SK-N-SH treated with all-trans-retinoic acid at 6 μM for 48 hours (cell line): ENCODE measurements around the gene PPP2R3C.

Experiments used
- ATAC-seq: fragments of 200-7000 bp; cut with Tn5 transposase; 3 replicates; pipeline ENCODE4 v1.9.1; 2020; ENCODE audit warnings: mild to moderate bottlenecking, moderate library complexity
- ARNTL ChIP-seq: fragments of 450-650 bp; formaldehyde crosslinking; IDR thresholded peaks from 2 replicates; pipeline ENCODE4 v1.5.0; 2020; ENCODE audit warnings: low read depth, mild to moderate bottlenecking, moderate library complexity, borderline replicate concordance
- BACH2 ChIP-seq: fragments of 250-450 bp; sonication (Bioruptor Pico); IDR thresholded peaks from 2 replicates; pipeline ENCODE4 v1.9.0; 2021; ENCODE audit warnings: mild to moderate bottlenecking, borderline replicate concordance
- CSDC2 ChIP-seq: fragments of 250-450 bp; sonication (Bioruptor Pico); IDR thresholded peaks from 2 replicates; pipeline ENCODE4 v1.5.0; 2020; ENCODE audit warnings: mild to moderate bottlenecking, moderate library complexity
- ESRRG ChIP-seq: fragments of 250-450 bp; sonication (Bioruptor Pico); IDR thresholded peaks from 2 replicates; pipeline ENCODE4 v1.6.1; 2021; ENCODE audit warnings: mild to moderate bottlenecking
- GLIS3 ChIP-seq: fragments of 250-450 bp; sonication (Bioruptor Pico); IDR thresholded peaks from 2 replicates; pipeline ENCODE4 v1.5.0; 2020; ENCODE audit warnings: mild to moderate bottlenecking, moderate library complexity
- ISL1 ChIP-seq: fragments of 250-450 bp; sonication (Bioruptor Pico); IDR thresholded peaks from 2 replicates; pipeline ENCODE4 v2.1.2; 2022; ENCODE audit warnings: mild to moderate bottlenecking, moderate library complexity
- RARB ChIP-seq: fragments of 250-450 bp; sonication (Bioruptor Pico); IDR thresholded peaks from 2 replicates; pipeline ENCODE4 v1.8.0; 2021; ENCODE audit warnings: mild to moderate bottlenecking, moderate library complexity
- SNAI2 ChIP-seq: fragments of 250-450 bp; sonication (Bioruptor Pico); IDR thresholded peaks from 2 replicates; pipeline ENCODE4 v1.5.0; 2020; ENCODE audit warnings: mild to moderate bottlenecking, moderate library complexity
- TOX ChIP-seq: fragments of 250-450 bp; sonication (Bioruptor Pico); IDR thresholded peaks from 2 replicates; pipeline ENCODE4 v1.8.0; 2021; ENCODE audit warnings: mild to moderate bottlenecking, moderate library complexity, borderline replicate concordance
- ZC3H10 ChIP-seq: fragments of 250-450 bp; sonication (Bioruptor Pico); IDR thresholded peaks from 2 replicates; pipeline ENCODE4 v1.5.1; 2021; ENCODE audit warnings: mild to moderate bottlenecking, moderate library complexity
- ZFP3 ChIP-seq: fragments of 250-450 bp; sonication (Bioruptor Pico); IDR thresholded peaks from 2 replicates; pipeline ENCODE4 v1.5.0; 2020; ENCODE audit warnings: mild to moderate bottlenecking, moderate library complexity
- ZFP30 ChIP-seq: fragments of 450-650 bp; formaldehyde crosslinking; IDR thresholded peaks from 2 replicates; pipeline ENCODE4 v1.5.0; 2022; ENCODE audit warnings: mild to moderate bottlenecking, moderate library complexity
- ZNF565 ChIP-seq: fragments of 450-650 bp; formaldehyde crosslinking; conservative IDR thresholded peaks from 2 replicates; pipeline ENCODE4 v1.5.0; 2020; ENCODE audit warnings: low read depth, mild to moderate bottlenecking, moderate library complexity
- ZNF8 ChIP-seq: fragments of 450-650 bp; formaldehyde crosslinking; IDR thresholded peaks from 2 replicates; pipeline ENCODE4 v1.5.0; 2020; ENCODE audit warnings: mild to moderate bottlenecking, moderate library complexity
- TF ChIP-seq, protein P1 (sequence below): fragments of 250-450 bp; sonication (Bioruptor Pico); IDR thresholded peaks from 2 replicates; pipeline ENCODE4 v1.8.0; 2021; ENCODE audit warnings: low read depth, mild to moderate bottlenecking, moderate library complexity, borderline replicate concordance
- TF ChIP-seq, protein P2 (sequence below): fragments of 250-450 bp; sonication (Bioruptor Pico); IDR thresholded peaks from 2 replicates; pipeline ENCODE4 v1.8.0; 2020; ENCODE audit warnings: mild to moderate bottlenecking, moderate library complexity, borderline replicate concordance

The PPP2R3C gene

DNA sequence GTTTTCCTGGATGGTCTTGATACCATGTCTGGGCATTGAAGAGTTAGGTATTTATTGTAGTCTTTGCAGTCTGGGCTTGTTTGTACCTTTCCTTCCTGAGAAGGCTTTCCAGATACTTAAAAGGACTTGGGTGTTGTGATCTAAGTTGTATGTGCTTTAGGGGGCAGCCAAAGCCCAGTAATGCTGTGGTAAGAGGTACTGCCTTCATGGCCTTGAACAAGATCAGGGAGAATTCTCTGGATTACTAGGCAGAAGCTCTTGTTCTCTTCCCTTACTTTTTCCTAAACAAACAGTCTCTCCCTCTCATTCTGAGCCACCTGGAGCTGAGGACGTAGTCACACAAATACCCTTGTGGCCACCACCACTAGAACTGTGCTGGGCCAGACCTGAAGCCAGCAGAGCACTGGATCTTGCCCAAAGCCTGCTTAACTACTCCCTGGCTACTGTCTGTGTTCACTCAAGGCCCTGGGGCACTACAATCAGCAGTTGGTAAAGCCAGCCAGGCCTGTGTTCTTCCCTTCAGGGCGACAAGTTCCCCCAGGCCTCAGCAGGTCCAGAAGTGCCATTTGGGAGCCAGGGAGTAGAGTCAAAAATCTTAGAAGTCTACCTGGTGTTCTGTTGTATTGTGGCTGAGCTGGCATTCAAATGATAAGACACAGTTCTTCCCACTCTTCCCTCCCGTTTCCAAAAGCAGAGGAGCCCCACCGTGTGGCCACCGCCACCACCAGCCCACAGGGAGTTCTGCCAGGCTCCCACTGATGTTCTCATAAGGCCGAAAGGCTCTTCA lies 11.9 kb upstream of the PPP2R3C start (continued):
- TF ChIP-seq, protein P1, sequence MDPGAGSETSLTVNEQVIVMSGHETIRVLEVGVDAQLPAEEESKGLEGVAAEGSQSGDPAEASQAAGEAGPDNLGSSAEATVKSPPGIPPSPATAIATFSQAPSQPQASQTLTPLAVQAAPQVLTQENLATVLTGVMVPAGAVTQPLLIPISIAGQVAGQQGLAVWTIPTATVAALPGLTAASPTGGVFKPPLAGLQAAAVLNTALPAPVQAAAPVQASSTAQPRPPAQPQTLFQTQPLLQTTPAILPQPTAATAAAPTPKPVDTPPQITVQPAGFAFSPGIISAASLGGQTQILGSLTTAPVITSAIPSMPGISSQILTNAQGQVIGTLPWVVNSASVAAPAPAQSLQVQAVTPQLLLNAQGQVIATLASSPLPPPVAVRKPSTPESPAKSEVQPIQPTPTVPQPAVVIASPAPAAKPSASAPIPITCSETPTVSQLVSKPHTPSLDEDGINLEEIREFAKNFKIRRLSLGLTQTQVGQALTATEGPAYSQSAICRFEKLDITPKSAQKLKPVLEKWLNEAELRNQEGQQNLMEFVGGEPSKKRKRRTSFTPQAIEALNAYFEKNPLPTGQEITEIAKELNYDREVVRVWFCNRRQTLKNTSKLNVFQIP (CRISPR knock-in tag) = no peak
- TF ChIP-seq SNAI2 (CRISPR knock-in tag) = no peak
- TF ChIP-seq ZNF565 (CRISPR knock-in tag) = no peak

DNA sequence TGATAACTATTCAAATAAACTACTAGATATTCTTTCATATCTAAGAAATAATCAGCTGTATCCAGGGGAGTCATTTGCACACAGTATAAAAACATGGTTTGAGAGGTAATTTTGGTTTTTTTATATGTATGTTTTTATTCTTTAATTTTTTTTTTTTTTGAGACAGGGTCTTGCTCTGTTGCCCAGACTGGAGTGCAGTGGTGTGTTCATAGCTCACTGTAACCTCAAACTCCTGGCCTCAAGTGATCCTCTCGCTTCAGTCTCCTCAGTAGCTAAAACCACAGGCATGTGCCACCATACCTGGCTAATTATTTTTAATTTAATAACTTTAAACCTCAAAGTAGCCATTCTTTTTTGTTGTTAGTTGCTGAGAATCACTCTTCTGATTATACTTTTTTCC lies 2.3 kb upstream of the PPP2R3C start:
- no peak for ATAC-seq
- no peak for TF ChIP-seq CSDC2 (CRISPR knock-in tag)
- TF ChIP-seq TOX (CRISPR knock-in tag) = no peak
- TF ChIP-seq GLIS3 (CRISPR knock-in tag) = no peak
- no peak for TF ChIP-seq BACH2 (CRISPR knock-in tag)
- TF ChIP-seq, protein P2, sequence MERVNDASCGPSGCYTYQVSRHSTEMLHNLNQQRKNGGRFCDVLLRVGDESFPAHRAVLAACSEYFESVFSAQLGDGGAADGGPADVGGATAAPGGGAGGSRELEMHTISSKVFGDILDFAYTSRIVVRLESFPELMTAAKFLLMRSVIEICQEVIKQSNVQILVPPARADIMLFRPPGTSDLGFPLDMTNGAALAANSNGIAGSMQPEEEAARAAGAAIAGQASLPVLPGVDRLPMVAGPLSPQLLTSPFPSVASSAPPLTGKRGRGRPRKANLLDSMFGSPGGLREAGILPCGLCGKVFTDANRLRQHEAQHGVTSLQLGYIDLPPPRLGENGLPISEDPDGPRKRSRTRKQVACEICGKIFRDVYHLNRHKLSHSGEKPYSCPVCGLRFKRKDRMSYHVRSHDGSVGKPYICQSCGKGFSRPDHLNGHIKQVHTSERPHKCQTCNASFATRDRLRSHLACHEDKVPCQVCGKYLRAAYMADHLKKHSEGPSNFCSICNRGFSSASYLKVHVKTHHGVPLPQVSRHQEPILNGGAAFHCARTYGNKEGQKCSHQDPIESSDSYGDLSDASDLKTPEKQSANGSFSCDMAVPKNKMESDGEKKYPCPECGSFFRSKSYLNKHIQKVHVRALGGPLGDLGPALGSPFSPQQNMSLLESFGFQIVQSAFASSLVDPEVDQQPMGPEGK (CRISPR knock-in tag) = no peak
- TF ChIP-seq ARNTL = no peak
- TF ChIP-seq SNAI2 (CRISPR knock-in tag) = no peak
- no peak for TF ChIP-seq ZC3H10 (CRISPR knock-in tag)
- TF ChIP-seq ZNF8 (CRISPR knock-in tag) = no peak
- TF ChIP-seq RARB (CRISPR knock-in tag) = no peak

DNA sequence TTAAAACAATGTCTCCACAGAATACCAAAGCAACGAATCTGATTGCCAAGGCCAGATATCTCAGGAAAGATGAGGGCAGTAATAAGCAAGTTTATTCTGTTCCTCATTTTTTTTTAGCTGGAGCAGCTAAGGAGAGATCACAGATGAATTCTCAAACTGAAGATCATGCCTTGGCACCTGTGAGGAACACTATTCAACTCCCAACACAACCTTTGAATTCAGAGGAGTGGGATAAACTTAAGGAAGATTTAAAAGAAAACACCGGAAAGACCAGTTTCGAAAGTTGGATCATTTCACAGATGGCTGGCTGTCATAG lies 1.6 kb upstream of the PPP2R3C start:
- TF ChIP-seq ZNF565 (CRISPR knock-in tag) = no peak
- TF ChIP-seq GLIS3 (CRISPR knock-in tag) = no peak
- TF ChIP-seq SNAI2 (CRISPR knock-in tag) = no peak
- no peak for TF ChIP-seq RARB (CRISPR knock-in tag)
- TF ChIP-seq TOX (CRISPR knock-in tag) = no peak
- no peak for TF ChIP-seq ZFP3 (CRISPR knock-in tag)
- TF ChIP-seq CSDC2 (CRISPR knock-in tag) = no peak
- TF ChIP-seq, all 23 proteins: peak for 0
- ATAC-seq = no peak

DNA sequence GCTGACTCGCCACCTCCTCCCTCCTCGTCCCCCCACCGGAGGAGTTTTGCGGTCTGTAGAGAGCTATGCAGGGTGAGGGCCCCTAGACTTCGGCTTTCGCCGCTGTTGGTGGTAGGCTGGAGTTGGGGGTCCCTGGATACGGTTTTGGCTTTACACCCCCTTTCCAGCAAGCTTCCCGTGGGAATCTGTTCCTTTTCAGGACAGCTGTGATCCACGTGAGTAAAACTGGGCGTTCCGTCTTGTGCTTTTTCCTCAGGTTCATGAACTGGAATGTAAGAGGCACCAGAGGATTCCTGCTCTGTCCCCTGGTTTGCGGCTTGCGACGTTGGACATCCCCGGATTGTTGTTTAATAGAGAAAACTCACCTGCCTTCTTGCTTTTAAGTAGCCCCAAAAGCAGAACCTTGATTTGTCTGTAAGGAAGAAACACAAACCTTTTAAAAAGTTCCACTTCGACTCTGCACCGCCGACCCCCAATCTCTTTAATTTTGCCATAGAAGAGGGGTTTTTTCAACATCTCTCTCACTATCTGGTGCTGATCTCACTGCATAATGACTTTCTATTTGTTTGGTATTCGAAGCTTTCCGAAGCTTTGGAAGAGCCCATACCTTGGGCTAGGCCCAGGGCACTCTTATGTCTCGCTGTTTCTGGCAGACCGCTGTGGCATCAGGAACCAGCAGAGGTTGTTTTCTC lies 1.1 kb upstream of the PPP2R3C start:
- ATAC-seq = peak; percentile 32
- TF ChIP-seq GLIS3 (CRISPR knock-in tag) (no peak), CSDC2 (CRISPR knock-in tag) (0 out of 2 replicates have a peak, but pooled peaks have one; percentile 27)

DNA sequence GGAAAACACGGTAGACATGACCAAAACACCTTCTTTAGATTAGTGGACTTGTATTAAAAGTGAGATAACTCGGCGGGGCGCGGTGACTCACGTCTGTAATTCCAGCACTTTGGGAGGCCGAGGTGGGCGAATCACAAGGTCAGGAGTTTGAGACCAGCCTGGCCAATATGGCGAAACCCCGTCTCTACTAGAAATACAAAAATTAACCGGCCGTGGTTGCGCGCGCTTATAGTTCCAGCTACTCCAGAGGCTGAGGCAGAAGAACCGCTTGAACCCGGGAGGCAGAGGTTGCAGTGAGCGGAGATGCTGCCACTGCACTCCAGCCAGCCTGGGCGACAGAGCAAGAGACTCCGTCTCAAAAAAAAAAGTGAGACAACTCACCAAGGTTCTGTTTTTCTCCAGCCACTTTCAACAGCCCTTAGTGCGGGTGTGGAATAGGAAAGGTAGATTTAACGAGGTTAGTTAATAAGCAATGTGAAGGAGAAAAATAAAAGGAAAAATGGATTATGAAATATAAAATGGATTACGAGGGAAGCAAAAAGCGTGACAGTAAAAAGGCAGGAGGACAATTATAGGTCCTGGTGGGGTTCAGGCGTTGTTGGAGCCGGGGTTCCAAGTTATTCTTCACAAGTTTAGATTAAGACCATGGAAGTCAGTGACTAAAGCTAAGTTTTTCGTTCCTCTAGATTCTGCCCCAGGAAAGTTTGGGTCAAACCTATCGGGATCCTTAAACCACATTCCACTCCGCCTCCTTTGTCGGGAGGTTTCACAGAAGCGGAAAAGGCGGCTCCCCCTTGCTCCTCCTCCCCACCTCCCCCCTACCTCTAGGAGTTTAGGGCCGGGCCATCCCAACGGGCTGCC lies 534 bp downstream of the PPP2R3C start:
- TF ChIP-seq, protein P1 (CRISPR knock-in tag) = no peak
- no peak for TF ChIP-seq ISL1 (CRISPR knock-in tag)
- no peak; the same call in 2 of the 3 replicates for ATAC-seq

DNA sequence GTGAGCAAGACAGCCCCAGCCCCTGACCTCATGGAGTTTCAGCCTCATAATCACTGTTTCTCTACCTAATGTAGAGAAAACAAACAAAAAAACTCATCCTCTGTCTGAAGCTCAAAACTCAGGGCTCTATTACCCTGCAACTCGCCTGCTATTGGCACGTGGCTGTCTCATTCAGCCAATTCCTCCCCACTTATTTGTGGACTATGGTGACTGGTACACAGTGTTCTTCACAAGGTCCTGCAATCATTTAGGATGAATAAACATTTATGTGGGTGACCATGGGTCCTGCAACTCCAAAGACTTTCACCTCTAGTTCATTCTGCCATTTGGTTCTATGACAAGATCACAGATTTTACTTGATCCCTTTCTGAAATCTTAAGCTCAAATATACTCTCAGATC lies 4.7 kb downstream of the PPP2R3C start:
- ATAC-seq = no peak
- TF ChIP-seq TOX (CRISPR knock-in tag) (no peak), ZC3H10 (CRISPR knock-in tag) (no peak), SNAI2 (CRISPR knock-in tag) (no peak), ZFP30 (CRISPR knock-in tag) (no peak), BACH2 (CRISPR knock-in tag) (no peak), ESRRG (CRISPR knock-in tag) (no peak), ZNF565 (CRISPR knock-in tag) (no peak)
- TF ChIP-seq, protein P1 (CRISPR knock-in tag) = no peak
- TF ChIP-seq, all 23 proteins: peak for 0
